GM23338 (cell line): ENCODE data around the gene SEC61A1. TPM values are rescaled to one million over a fixed set of nuclear protein-coding genes. Genes with fewer than 3 reads are reported as not detected.

ENCODE experiments used
- ATAC-seq: fragments of 200-7000 bp; cut with Tn5 transposase; 3 replicates; pipeline ENCODE4 v1.9.1; 2020
- DNase-seq: peaks from one replicate; pipeline ENCODE4 v3.0.0-alpha.2; 2015; ENCODE audit warnings: low spot score
- H2AFZ ChIP-seq: fragments of 200-600 bp; sonication (generic); 2 replicates; pipeline ENCODE4 v1.8.0; 2016; ENCODE audit warnings: antibody characterized with exemption, mild to moderate bottlenecking, moderate library complexity
- H3F3A ChIP-seq: fragments of 200-600 bp; sonication (generic); replicated peaks from 2 replicates; pipeline ENCODE4 v1.8.0; 2017; ENCODE audit warnings: antibody characterized with exemption, mixed run types, low read depth
- H3K27ac ChIP-seq: fragments of 200-600 bp; sonication (generic); 2 replicates; pipeline ENCODE4 v1.6.1; 2016; ENCODE audit warnings: low read depth
- H3K27me3 ChIP-seq: fragments of 200-600 bp; sonication (generic); 2 replicates; pipeline ENCODE4 v1.8.0; 2016; ENCODE audit warnings: mild to moderate bottlenecking, mixed run types, moderate library complexity; ENCODE audit not compliant: insufficient read depth
- H3K36me3 ChIP-seq: fragments of 200-600 bp; sonication (generic); 2 replicates; pipeline ENCODE4 v1.8.0; 2016; ENCODE audit warnings: mild to moderate bottlenecking; ENCODE audit not compliant: insufficient read depth
- H3K4me1 ChIP-seq: fragments of 200-600 bp; sonication (generic); 2 replicates; pipeline ENCODE4 v1.8.0; 2016; ENCODE audit warnings: mild to moderate bottlenecking, moderate library complexity; ENCODE audit not compliant: insufficient read depth
- H3K4me2 ChIP-seq: fragments of 200-600 bp; sonication (generic); 2 replicates; pipeline ENCODE4 v1.7.1; 2017; ENCODE audit warnings: mixed run types
- H3K4me3 ChIP-seq: fragments of 200-600 bp; sonication (generic); 2 replicates; pipeline ENCODE4 v1.6.1; 2016; ENCODE audit warnings: mixed run types
- H3K79me2 ChIP-seq: fragments of 200-600 bp; sonication (generic); replicated peaks from 2 replicates; pipeline ENCODE4 v1.8.0; 2017; ENCODE audit warnings: mild to moderate bottlenecking; ENCODE audit not compliant: insufficient read depth
- H3K9me2 ChIP-seq: fragments of 200-600 bp; sonication (generic); 2 replicates; pipeline ENCODE4 v1.8.0; 2017; ENCODE audit not compliant: insufficient read depth
- H4K20me1 ChIP-seq: fragments of 200-600 bp; sonication (generic); replicated peaks from 2 replicates; pipeline ENCODE4 v1.8.0; 2017; ENCODE audit warnings: mild to moderate bottlenecking; ENCODE audit not compliant: insufficient read depth
- H3K27ac Mint-ChIP-seq: 2 replicates; pipeline ENCODE4 v1.8.0; 2020; ENCODE audit warnings: inconsistent platforms, mild to moderate bottlenecking, moderate library complexity, mixed read lengths
- H3K27me3 Mint-ChIP-seq: 3 replicates; pipeline ENCODE4 v1.8.0; 2022; ENCODE audit warnings: low read depth, mild to moderate bottlenecking, moderate library complexity, mixed read lengths, inconsistent platforms; ENCODE audit not compliant: insufficient read depth, poor library complexity
- H3K36me3 Mint-ChIP-seq: 3 replicates; pipeline ENCODE4 v1.8.0; 2021; ENCODE audit warnings: low read depth, mild to moderate bottlenecking, inconsistent platforms, moderate library complexity, mixed read lengths
- H3K4me1 Mint-ChIP-seq: 3 replicates; pipeline ENCODE4 v1.8.0; 2020; ENCODE audit warnings: mild to moderate bottlenecking, inconsistent platforms, mixed read lengths
- H3K4me3 Mint-ChIP-seq: 3 replicates; pipeline ENCODE4 v1.8.0; 2021; ENCODE audit warnings: moderate library complexity, mild to moderate bottlenecking, inconsistent platforms, mixed read lengths
- H3K9me3 Mint-ChIP-seq: 3 replicates; pipeline ENCODE4 v1.8.0; 2020; ENCODE audit warnings: moderate library complexity, mild to moderate bottlenecking, inconsistent platforms, mixed read lengths
- CREB1 ChIP-seq: fragments of 250-450 bp; sonication (Bioruptor Pico); IDR thresholded peaks from 2 replicates; pipeline ENCODE4 v1.5.0; 2020; ENCODE audit warnings: low read depth, mild to moderate bottlenecking, moderate library complexity
- CTCF ChIP-seq, 2 experiments: fragments of 200-600 bp in 1 of 2; sonication (generic) in 1 of 2; conservative IDR thresholded peaks; 2 replicates each; pipeline versions ENCODE4 v1.5.1 to v1.6.1; 2016 to 2017; ENCODE audit warnings: antibody characterized with exemption in 2 of 2, low read depth in 2 of 2, mild to moderate bottlenecking in 2 of 2, moderate library complexity in 1 of 2
- ETS1 ChIP-seq: IDR thresholded peaks from 2 replicates; pipeline ENCODE4 v1.6.1; 2016; ENCODE audit warnings: antibody characterized with exemption
- EZH2 ChIP-seq: fragments of 200-600 bp; sonication (generic); IDR thresholded peaks from one replicate; pipeline ENCODE4 v1.8.0; 2017; ENCODE audit warnings: antibody characterized with exemption, mild to moderate bottlenecking, low read depth; ENCODE audit not compliant: unreplicated experiment
- EZH2phosphoT487 ChIP-seq: fragments of 200-600 bp; sonication (generic); IDR thresholded peaks from one replicate; pipeline ENCODE4 v1.8.1; 2018; ENCODE audit warnings: antibody characterized with exemption; ENCODE audit not compliant: unreplicated experiment
- JUNB ChIP-seq: IDR thresholded peaks from one replicate; pipeline ENCODE4 v1.6.1; 2016; ENCODE audit warnings: antibody characterized with exemption; ENCODE audit not compliant: unreplicated experiment
- NANOG ChIP-seq: IDR thresholded peaks from 2 replicates; pipeline ENCODE4 v1.6.1; 2016; ENCODE audit warnings: antibody characterized with exemption, borderline replicate concordance
- POLR2AphosphoS5 ChIP-seq: IDR thresholded peaks from 2 replicates; pipeline ENCODE4 v1.6.1; 2016; ENCODE audit warnings: antibody characterized with exemption, low read depth
- STAT1 ChIP-seq: IDR thresholded peaks from one replicate; pipeline ENCODE4 v1.6.1; 2016; ENCODE audit warnings: antibody characterized with exemption; ENCODE audit not compliant: unreplicated experiment
- ZNF114 ChIP-seq: fragments of 250-450 bp; sonication (Bioruptor Pico); IDR thresholded peaks from 2 replicates; pipeline ENCODE4 v1.5.0; 2020; ENCODE audit warnings: mild to moderate bottlenecking, moderate library complexity
- polyA plus RNA-seq: library from polyadenylated mRNA; unstranded; fragments of >200 nt; fragmentation: Nextera tagmentation; extraction: Ambion mirVana; gene quantifications from 2 replicates; pipeline ENCODE4 v1.2.1, GENCODE V29; 2016
- total RNA-seq: library from RNA; depleted of rRNA; stranded (reverse); fragments of >200 nt; shearing (Covaris generic); gene quantifications from 2 replicates; pipeline ENCODE4 v1.2.3, GENCODE V29; 2014
- TF ChIP-seq, protein P1 (sequence below): IDR thresholded peaks from one replicate; pipeline ENCODE4 v1.6.1; 2018; ENCODE audit warnings: antibody characterized with exemption; ENCODE audit not compliant: unreplicated experiment

SEC61A1 gene
- total and polyA plus RNA-seq, 2 experiments from 2014 or later = 44.8 to 184 TPM

DNA sequence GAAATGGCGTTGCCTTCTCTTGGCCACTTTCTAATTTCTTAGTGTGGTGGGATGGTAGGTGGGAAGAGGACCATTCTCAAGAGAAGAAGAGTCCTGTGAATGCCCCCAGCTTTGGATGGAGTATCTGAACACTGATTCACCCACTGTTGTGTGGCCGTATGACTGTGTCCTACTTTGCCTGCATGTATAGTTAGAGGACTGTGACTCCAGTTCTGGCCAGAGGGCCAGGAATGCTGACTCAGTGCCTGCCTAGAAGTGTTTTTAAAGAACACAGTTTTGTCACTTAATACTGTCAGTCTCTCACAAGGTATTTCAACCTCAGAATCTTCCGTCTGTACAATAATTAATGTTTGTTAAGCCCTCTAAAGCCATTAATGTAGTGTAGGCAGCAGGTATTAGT, 2.1 kb downstream of the SEC61A1 start (continued):
- TF ChIP-seq, protein P1, sequence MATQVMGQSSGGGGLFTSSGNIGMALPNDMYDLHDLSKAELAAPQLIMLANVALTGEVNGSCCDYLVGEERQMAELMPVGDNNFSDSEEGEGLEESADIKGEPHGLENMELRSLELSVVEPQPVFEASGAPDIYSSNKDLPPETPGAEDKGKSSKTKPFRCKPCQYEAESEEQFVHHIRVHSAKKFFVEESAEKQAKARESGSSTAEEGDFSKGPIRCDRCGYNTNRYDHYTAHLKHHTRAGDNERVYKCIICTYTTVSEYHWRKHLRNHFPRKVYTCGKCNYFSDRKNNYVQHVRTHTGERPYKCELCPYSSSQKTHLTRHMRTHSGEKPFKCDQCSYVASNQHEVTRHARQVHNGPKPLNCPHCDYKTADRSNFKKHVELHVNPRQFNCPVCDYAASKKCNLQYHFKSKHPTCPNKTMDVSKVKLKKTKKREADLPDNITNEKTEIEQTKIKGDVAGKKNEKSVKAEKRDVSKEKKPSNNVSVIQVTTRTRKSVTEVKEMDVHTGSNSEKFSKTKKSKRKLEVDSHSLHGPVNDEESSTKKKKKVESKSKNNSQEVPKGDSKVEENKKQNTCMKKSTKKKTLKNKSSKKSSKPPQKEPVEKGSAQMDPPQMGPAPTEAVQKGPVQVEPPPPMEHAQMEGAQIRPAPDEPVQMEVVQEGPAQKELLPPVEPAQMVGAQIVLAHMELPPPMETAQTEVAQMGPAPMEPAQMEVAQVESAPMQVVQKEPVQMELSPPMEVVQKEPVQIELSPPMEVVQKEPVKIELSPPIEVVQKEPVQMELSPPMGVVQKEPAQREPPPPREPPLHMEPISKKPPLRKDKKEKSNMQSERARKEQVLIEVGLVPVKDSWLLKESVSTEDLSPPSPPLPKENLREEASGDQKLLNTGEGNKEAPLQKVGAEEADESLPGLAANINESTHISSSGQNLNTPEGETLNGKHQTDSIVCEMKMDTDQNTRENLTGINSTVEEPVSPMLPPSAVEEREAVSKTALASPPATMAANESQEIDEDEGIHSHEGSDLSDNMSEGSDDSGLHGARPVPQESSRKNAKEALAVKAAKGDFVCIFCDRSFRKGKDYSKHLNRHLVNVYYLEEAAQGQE = no peak
- TF ChIP-seq JUNB (no peak), CREB1 (CRISPR knock-in tag) (no peak), CTCF (conservative IDR thresholded peaks at IDR 0.05; ENCODE audit: low read depth in 2 of 2) (no peak), ZNF114 (CRISPR knock-in tag) (no peak), POLR2AphosphoS5 (no peak), EZH2 (no peak), STAT1 (no peak)

- Histone ChIP-seq H3K4me2 (no peak overlapping the region), H2AFZ (no peak overlapping the region), H3K27ac (no peak overlapping the region), H4K20me1 (peaks cover 27% of the 10 kb centered on the region), H3K9me2 (no peaks in the 10 kb centered on the region), H3F3A (0 out of 2 replicates have a peak, but pooled peaks cover 2% of the 10 kb centered on the region), H3K4me3 (no peak overlapping the region), H3K36me3 (peaks cover 67% of the 10 kb centered on the region), H3K27me3 (no peaks in the 10 kb centered on the region), H3K4me1 (peaks cover 12% of the 10 kb centered on the region), H3K79me2 (peaks cover 36% of the 10 kb centered on the region)
- H3K36me3 Mint-ChIP-seq = peaks cover 72% of the 10 kb centered on the region
- ATAC-seq (no peak), DNase-seq (no peak)
- H3K27me3 Mint-ChIP-seq = peaks cover 5% of the 10 kb centered on the region
- no peaks in the 10 kb centered on the region for H3K9me3 Mint-ChIP-seq
- no peak overlapping the region for H3K4me3 Mint-ChIP-seq
- H3K27ac Mint-ChIP-seq = no peak overlapping the region
- H3K4me1 Mint-ChIP-seq = peaks cover 17% of the 10 kb centered on the region
- no peak for TF ChIP-seq ETS1
- TF ChIP-seq CTCF (conservative IDR thresholded peaks at IDR 0.05; ENCODE audit: low read depth in 2 of 2) = no peak
- no peak for TF ChIP-seq POLR2AphosphoS5
- TF ChIP-seq EZH2phosphoT487 = no peak
- TF ChIP-seq JUNB = no peak
- TF ChIP-seq ZNF114 (CRISPR knock-in tag) = no peak
- no peak for TF ChIP-seq CREB1 (CRISPR knock-in tag)
- TF ChIP-seq, protein P1 = no peak
- no peak for TF ChIP-seq NANOG
- TF ChIP-seq EZH2 = no peak
These were observed 4.0 kb downstream of the SEC61A1 start for GRCh38 chr3:128056258-128056657.
